ENCODE results near the gene DLL1. TPM values are rescaled to one million over a fixed set of nuclear protein-coding genes. Genes with fewer than 3 reads are reported as not detected.

The DLL1 gene
- total and polyA plus RNA-seq, 9 of the 15 experiments (the other 6 are each of a cell fraction or from before 2014, with no cell fraction given), result not detected

DNA sequence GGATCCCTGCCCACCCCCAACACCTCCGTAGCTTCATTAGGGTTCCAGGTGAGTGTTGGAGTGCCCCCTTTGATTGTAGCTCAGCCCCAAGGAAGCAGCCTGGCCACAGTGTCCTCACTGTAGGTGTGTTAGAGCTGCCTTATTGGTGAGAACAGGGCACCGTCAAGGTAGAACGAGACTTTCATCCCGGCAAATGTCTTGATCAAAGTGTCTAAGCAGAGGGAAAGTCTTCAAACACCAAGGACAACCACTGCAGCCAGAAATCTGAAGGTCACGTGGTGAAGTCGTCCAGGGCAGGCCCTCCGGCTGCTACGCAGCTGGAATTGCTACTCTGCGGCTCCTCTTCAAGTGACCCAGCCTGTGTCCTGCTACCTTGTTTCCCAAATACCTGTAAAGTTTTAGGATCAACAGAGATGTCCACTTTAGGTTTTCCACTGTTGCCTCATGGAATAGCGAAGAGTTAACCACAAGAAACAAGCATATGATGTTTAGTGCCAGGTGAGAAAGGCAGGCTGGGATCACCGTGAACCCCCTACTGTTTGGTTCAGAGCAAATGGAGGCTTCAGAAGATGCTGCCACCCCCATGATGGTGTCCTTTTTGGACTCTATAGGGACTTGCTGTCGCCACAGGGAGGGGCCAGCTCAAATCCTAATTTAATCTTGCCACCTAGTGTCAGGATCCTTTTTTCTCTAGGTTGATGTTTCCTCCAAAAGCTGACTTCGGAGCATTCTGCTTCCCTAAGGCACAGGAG lies 1.7 kb upstream of the DLL1 start:
- no peaks in the 10 kb centered on the region for H3K9me3 ChIP-seq (replicated peaks; ENCODE audit: control insufficient read depth, insufficient read depth, low read depth, low read length)
- H3K27ac ChIP-seq (ENCODE audit: extremely low read depth, low read depth, low read length), result no peak overlapping the region
- no peak overlapping the region for H2AFZ ChIP-seq (ENCODE audit: low read depth, low read length)
- DNase-seq (ENCODE audit: extremely low read depth in 1 of 4, low spot score in 3 of 4) (peak; percentile 40 to 68 (median 63)), ATAC-seq (peak; percentile 43), FAIRE-seq (peak; percentile 29)
- H3K4me3 ChIP-seq, result no peak overlapping the region
- POLR2A ChIA-PET, result interaction anchor here (1.2 kb wide), 1 partner anchor 10 kb away, joined by 4 read pairs; no protein-coding TSS in a partner anchor
- peaks cover 21% of the 10 kb centered on the region for H4K20me1 ChIP-seq (replicated peaks; ENCODE audit: control insufficient read depth, insufficient read depth, low read length)
- no peaks in the 10 kb centered on the region for H3K9me1 ChIP-seq (ENCODE audit: control insufficient read depth, insufficient read depth, low read length)
- H3K79me2 ChIP-seq (ENCODE audit: control insufficient read depth, insufficient read depth, low read length), result no peaks in the 10 kb centered on the region
- CTCF ChIA-PET (ENCODE audit: low intra/inter-chr PET ratio), result interaction anchor here (1.0 kb wide), 1 partner anchor 13 kb away, joined by 3 read pairs; no protein-coding TSS in a partner anchor
- intact Hi-C loops (cut with micrococcal nuclease) (loop anchor here (5.0 to 10.0 kb wide), 2 partner anchors 135 to 222 kb away; no protein-coding TSS in a partner anchor), in situ Hi-C loops (cut with MboI) (no loop called here)
- BruUV-seq (replicated peaks), result no TSS peak
- H3K36me3 ChIP-seq (ENCODE audit: control insufficient read depth, insufficient read depth, low read length), result no peaks in the 10 kb centered on the region
- no peak overlapping the region for H3K4me2 ChIP-seq (ENCODE audit: insufficient read depth, low read length)
- peaks cover 0 to 57% of the 10 kb centered on the region in 2 experiments; a peak in 3 of 5 replicates for H3K4me1 ChIP-seq (replicated peaks in 1 of 2; ENCODE audit: control insufficient read depth in 2 of 2, insufficient read depth in 2 of 2, low read length in 2 of 2)
- H3K27me3 ChIP-seq (ENCODE audit: control insufficient read depth in 2 of 2, insufficient read depth in 2 of 2, low read length in 2 of 2), result peaks cover 74 to 92% of the 10 kb centered on the region in 2 experiments
- 4% methylated on average over 13 of the region's 13 CpGs for WGBS (ENCODE audit: insufficient coverage, low coverage, missing lambda C conversion rate)
- no peak overlapping the region for H3K9ac ChIP-seq (ENCODE audit: insufficient read depth in 1 of 2, low read depth in 2 of 2, low read length in 2 of 2)
- no peak for TF ChIP-seq RCOR1 (IDR thresholded peaks at IDR 0.05; ENCODE audit: borderline replicate concordance in 1 of 2, low read depth in 2 of 2, low read length in 2 of 2)
- TF ChIP-seq, protein P1, sequence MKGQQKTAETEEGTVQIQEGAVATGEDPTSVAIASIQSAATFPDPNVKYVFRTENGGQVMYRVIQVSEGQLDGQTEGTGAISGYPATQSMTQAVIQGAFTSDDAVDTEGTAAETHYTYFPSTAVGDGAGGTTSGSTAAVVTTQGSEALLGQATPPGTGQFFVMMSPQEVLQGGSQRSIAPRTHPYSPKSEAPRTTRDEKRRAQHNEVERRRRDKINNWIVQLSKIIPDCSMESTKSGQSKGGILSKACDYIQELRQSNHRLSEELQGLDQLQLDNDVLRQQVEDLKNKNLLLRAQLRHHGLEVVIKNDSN (CRISPR knock-in tag; IDR thresholded peaks at IDR 0.05), result peak; percentile 79
- TF ChIP-seq, protein P2, sequence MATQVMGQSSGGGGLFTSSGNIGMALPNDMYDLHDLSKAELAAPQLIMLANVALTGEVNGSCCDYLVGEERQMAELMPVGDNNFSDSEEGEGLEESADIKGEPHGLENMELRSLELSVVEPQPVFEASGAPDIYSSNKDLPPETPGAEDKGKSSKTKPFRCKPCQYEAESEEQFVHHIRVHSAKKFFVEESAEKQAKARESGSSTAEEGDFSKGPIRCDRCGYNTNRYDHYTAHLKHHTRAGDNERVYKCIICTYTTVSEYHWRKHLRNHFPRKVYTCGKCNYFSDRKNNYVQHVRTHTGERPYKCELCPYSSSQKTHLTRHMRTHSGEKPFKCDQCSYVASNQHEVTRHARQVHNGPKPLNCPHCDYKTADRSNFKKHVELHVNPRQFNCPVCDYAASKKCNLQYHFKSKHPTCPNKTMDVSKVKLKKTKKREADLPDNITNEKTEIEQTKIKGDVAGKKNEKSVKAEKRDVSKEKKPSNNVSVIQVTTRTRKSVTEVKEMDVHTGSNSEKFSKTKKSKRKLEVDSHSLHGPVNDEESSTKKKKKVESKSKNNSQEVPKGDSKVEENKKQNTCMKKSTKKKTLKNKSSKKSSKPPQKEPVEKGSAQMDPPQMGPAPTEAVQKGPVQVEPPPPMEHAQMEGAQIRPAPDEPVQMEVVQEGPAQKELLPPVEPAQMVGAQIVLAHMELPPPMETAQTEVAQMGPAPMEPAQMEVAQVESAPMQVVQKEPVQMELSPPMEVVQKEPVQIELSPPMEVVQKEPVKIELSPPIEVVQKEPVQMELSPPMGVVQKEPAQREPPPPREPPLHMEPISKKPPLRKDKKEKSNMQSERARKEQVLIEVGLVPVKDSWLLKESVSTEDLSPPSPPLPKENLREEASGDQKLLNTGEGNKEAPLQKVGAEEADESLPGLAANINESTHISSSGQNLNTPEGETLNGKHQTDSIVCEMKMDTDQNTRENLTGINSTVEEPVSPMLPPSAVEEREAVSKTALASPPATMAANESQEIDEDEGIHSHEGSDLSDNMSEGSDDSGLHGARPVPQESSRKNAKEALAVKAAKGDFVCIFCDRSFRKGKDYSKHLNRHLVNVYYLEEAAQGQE (IDR thresholded peaks at IDR 0.05; ENCODE audit: borderline replicate concordance), result peak; percentile 27; the same call in 1 of the 2 replicates
- TF ChIP-seq, protein P2 (CRISPR knock-in tag; IDR thresholded peaks at IDR 0.05; ENCODE audit: low read depth), result no peak
- no peak for TF ChIP-seq GATA2 (CRISPR knock-in tag; IDR thresholded peaks at IDR 0.05)
- TF ChIP-seq MCM3 (IDR thresholded peaks at IDR 0.05), result no peak
- no peak for TF ChIP-seq ZNF408 (CRISPR knock-in tag; IDR thresholded peaks at IDR 0.05; ENCODE audit: low read depth)
- TF ChIP-seq ZNF143 (CRISPR knock-in tag; IDR thresholded peaks at IDR 0.05), result no peak
- no peak for TF ChIP-seq RB1 (IDR thresholded peaks at IDR 0.05; ENCODE audit: low read depth)
- TF ChIP-seq, protein P3, sequence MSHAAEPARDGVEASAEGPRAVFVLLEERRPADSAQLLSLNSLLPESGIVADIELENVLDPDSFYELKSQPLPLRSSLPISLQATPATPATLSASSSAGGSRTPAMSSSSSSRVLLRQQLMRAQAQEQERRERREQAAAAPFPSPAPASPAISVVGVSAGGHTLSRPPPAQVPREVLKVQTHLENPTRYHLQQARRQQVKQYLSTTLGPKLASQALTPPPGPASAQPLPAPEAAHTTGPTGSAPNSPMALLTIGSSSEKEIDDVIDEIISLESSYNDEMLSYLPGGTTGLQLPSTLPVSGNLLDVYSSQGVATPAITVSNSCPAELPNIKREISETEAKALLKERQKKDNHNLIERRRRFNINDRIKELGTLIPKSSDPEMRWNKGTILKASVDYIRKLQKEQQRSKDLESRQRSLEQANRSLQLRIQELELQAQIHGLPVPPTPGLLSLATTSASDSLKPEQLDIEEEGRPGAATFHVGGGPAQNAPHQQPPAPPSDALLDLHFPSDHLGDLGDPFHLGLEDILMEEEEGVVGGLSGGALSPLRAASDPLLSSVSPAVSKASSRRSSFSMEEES (CRISPR knock-in tag; IDR thresholded peaks at IDR 0.05), result peak; percentile 74
- TF ChIP-seq, protein P4, sequence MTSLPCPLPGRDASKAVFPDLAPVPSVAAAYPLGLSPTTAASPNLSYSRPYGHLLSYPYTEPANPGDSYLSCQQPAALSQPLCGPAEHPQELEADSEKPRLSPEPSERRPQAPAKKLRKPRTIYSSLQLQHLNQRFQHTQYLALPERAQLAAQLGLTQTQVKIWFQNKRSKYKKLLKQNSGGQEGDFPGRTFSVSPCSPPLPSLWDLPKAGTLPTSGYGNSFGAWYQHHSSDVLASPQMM (CRISPR knock-in tag; IDR thresholded peaks at IDR 0.05), result no peak
